ENCODE data around the gene LENG8. TPM values are rescaled to one million over a fixed set of nuclear protein-coding genes. Genes with fewer than 3 reads are reported as not detected.

LENG8 gene
- total RNA-seq, 2 experiments from 2014 or later = 156 to 221 TPM

- ATAC-seq = no peak
- no peaks in the 10 kb centered on the region for H3K36me3 Mint-ChIP-seq (ENCODE audit: low read depth)
- H3K4me3 Mint-ChIP-seq = no peak overlapping the region
- ChIA-PET CTCF (interaction anchor here (0.5 to 1.5 kb wide), 8 partner anchors 9 to 259 kb away, joined by 3 to 5 read pairs (median 3); no protein-coding TSS in a partner anchor), POLR2A (no interaction called here)
- intact Hi-C loops (cut with DNase I, micrococcal nuclease) = no loop called here
- peaks cover 3% of the 10 kb centered on the region for H3K9me3 Mint-ChIP-seq (ENCODE audit: low read depth)
- DNase-seq = no peak
- H3K27me3 Mint-ChIP-seq = peaks cover 45% of the 10 kb centered on the region
- H3K27ac Mint-ChIP-seq = no peak overlapping the region
- peaks cover 15% of the 10 kb centered on the region for H3K4me1 Mint-ChIP-seq
Measured at GRCh38 chr19:54415901-54416673, 32.9 kb upstream of the LENG8 start.

DNA sequence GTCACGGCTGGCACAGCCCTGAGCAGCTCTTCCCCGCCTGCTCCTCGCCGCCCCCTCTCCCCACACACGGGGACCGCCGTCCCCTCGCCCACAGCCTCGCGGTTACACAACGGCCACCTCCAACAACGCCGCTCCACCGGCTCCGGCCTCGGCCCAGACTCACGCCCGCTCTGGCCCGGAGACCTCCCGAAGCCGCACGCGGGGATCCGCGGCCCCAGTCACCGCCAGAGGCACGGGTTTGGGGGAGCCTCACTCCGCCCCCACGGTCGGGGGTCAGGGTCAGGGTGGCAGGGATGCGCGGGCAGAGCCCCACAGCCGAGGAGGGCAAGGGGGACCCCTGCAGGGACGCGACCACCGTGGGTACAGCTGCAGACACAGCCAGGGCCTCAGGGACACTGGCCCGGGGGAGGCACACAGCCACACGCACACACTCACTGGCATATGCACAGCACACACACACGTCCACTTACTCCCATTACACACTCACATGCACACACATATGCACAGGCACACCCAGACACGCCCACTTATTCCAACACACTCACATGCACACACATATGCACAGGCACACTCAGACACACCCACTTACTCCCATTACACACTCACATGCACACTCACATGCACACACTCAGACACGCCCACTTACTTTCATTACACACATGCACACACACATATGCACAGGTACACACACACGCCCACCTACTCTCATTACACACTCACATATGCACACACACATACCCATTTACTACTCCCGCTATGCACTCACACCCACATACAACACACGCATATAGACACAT is 32.1 kb upstream of the LENG8 start:
- Mint-ChIP-seq H3K27me3 (peaks cover 44% of the 10 kb centered on the region), H3K36me3 (ENCODE audit: low read depth) (no peaks in the 10 kb centered on the region), H3K4me1 (peaks cover 15% of the 10 kb centered on the region), H3K27ac (no peak overlapping the region), H3K9me3 (ENCODE audit: low read depth) (peaks cover 3% of the 10 kb centered on the region), H3K4me3 (no peak overlapping the region)
- intact Hi-C loops (cut with DNase I, micrococcal nuclease) = no loop called here
- ATAC-seq (no peak), DNase-seq (no peak)
- ChIA-PET CTCF (interaction anchor here (0.5 to 1.2 kb wide), 5 partner anchors 10 to 258 kb away, joined by 3 to 5 read pairs (median 3); no protein-coding TSS in a partner anchor), POLR2A (no interaction called here)

- peak; percentile 55 for DNase-seq
- ChIA-PET CTCF (no interaction called here), POLR2A (no interaction called here)
- Mint-ChIP-seq H3K36me3 (ENCODE audit: low read depth) (no peaks in the 10 kb centered on the region), H3K4me1 (peaks cover 15% of the 10 kb centered on the region), H3K27ac (peak overlapping the region; percentile 44), H3K27me3 (peaks cover 46% of the 10 kb centered on the region), H3K4me3 (no peak overlapping the region), H3K9me3 (ENCODE audit: low read depth) (peaks cover 3% of the 10 kb centered on the region)
- intact Hi-C loops (cut with DNase I, micrococcal nuclease) = no loop called here
- peak; percentile 69 for ATAC-seq
Measured at GRCh38 chr19:54418030-54418929, 30.7 kb upstream of the LENG8 start.

DNA sequence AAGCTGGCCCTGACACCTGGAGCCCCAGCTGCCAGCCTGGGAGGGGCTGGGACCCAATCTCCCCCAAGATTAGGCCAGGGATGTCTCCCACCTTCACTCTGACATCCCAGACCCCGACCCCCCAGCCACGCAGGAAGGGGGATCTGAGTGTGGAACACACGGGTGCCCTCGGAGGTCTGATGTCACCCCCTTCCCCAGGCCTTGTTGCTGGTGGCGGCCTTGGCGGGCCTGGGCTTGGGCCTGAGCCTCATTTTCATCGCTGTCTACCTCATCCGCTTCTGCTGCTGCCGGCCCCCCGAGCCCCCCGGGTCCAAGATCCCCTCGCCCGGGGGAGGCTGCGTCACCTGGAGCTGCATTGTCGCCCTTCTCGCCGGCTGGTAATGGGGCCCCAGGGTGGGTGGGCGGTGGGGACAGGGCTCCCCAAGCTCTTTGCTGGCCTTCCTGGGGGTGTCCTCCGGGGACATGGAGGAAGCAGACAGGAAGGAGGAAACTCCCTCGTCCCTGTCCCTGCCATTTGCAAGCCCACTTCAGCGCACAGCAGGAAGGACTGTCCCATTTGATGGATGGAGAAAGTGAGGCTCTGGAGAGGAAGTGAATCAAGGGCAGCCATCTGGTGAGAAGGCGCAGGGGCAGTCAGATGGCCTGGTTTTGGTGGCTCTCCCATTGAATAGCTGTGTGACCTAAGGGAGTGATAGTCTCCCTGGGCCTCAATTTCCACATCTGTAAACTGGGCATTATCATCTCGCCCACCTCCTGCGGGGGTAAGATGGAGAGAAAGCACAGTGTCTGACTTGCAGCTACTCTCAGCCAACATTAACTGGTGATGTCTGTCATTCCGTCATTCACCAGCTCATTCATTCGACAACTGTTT is 29.8 kb upstream of the LENG8 start:
- ChIA-PET POLR2A (no interaction called here), CTCF (interaction anchor here (0.7 to 1.1 kb wide), 2 partner anchors 28 to 324 kb away, joined by 3 read pairs; no protein-coding TSS in a partner anchor)
- intact Hi-C loops (cut with DNase I, micrococcal nuclease) = no loop called here
- peaks cover under 1% of the 10 kb centered on the region for H3K9me3 Mint-ChIP-seq (ENCODE audit: low read depth)
- H3K36me3 Mint-ChIP-seq (ENCODE audit: low read depth) = no peaks in the 10 kb centered on the region
- H3K27me3 Mint-ChIP-seq = peaks cover 41% of the 10 kb centered on the region
- no peak overlapping the region for H3K27ac Mint-ChIP-seq
- no peak for ATAC-seq
- H3K4me1 Mint-ChIP-seq = peaks cover 15% of the 10 kb centered on the region
- DNase-seq = no peak
- no peak overlapping the region for H3K4me3 Mint-ChIP-seq

GRCh38 chr19:54420068-54420382 is 29.0 kb upstream of the LENG8 start:
- ChIA-PET CTCF (interaction anchor here (0.7 to 1.1 kb wide), 2 partner anchors 29 to 325 kb away, joined by 3 read pairs; no protein-coding TSS in a partner anchor), POLR2A (no interaction called here)
- ATAC-seq (no peak), DNase-seq (no peak)
- H3K4me1 Mint-ChIP-seq = peaks cover 15% of the 10 kb centered on the region
- no peaks in the 10 kb centered on the region for H3K36me3 Mint-ChIP-seq (ENCODE audit: low read depth)
- peaks cover 41% of the 10 kb centered on the region for H3K27me3 Mint-ChIP-seq
- H3K9me3 Mint-ChIP-seq (ENCODE audit: low read depth) = no peaks in the 10 kb centered on the region
- no peak overlapping the region for H3K27ac Mint-ChIP-seq
- no peak overlapping the region for H3K4me3 Mint-ChIP-seq
- intact Hi-C loops (cut with DNase I, micrococcal nuclease) = no loop called here

DNA sequence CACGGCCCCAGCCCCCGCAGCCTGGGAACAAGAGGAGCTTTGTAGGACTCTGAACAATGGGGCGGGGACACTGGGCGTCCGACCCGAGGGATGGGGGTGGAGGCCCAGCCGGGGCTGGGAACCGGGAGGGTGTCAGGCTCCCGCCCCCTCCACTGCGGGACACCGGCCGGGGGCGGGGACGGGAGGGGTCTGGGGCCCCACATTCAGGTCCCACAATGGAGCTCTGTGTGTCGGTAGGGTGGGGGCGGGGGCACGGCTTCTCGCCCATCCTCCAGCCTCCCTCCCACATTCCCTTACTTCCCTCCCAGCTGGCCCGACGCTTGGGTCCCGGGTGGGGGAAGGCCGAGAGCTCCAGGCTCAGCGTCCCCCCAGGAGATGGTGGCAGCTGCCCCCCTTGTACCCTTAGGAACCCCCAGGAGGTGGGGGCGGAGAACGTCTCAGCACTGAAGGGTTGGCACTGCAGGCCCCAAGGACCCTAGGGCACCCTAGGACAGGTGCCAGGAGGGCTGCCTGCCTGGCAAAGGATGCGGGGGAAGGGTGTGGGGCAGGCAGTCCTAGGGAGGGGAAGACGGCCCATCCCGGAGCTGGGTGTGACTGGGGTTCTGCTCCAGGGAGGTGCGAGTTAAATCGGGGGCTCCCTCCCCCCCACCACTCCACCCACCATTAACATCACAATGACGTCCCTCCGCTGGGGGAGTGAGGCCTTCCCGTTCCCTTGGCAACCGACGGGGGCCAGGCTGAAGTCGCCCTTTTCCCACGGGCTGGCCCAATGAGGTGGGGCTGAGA is 28.4 kb upstream of the LENG8 start:
- H3K4me3 Mint-ChIP-seq = no peak overlapping the region
- ChIA-PET POLR2A (no interaction called here), CTCF (interaction anchor here (0.6 to 1.1 kb wide), 3 partner anchors 10 to 660 kb away, joined by 3 read pairs; no protein-coding TSS in a partner anchor)
- no peaks in the 10 kb centered on the region for H3K9me3 Mint-ChIP-seq (ENCODE audit: low read depth)
- ATAC-seq (no peak), DNase-seq (no peak)
- H3K36me3 Mint-ChIP-seq (ENCODE audit: low read depth) = no peaks in the 10 kb centered on the region
- H3K27ac Mint-ChIP-seq = no peak overlapping the region
- peaks cover 15% of the 10 kb centered on the region for H3K4me1 Mint-ChIP-seq
- peaks cover 41% of the 10 kb centered on the region for H3K27me3 Mint-ChIP-seq
- intact Hi-C loops (cut with DNase I, micrococcal nuclease) = no loop called here

- DNase-seq (no peak), ATAC-seq (no peak)
- H3K4me1 Mint-ChIP-seq = peaks cover 15% of the 10 kb centered on the region
- no peaks in the 10 kb centered on the region for H3K36me3 Mint-ChIP-seq (ENCODE audit: low read depth)
- H3K9me3 Mint-ChIP-seq (ENCODE audit: low read depth) = no peaks in the 10 kb centered on the region
- no peak overlapping the region for H3K4me3 Mint-ChIP-seq
- intact Hi-C loops (cut with DNase I, micrococcal nuclease) = no loop called here
- POLR2A ChIA-PET = no interaction called here
- CTCF ChIA-PET = interaction anchor here (0.6 to 1.0 kb wide), 3 partner anchors 10 to 659 kb away, joined by 3 read pairs; no protein-coding TSS in a partner anchor
- no peak overlapping the region for H3K27ac Mint-ChIP-seq
- peaks cover 40% of the 10 kb centered on the region for H3K27me3 Mint-ChIP-seq
Measured at GRCh38 chr19:54421169-54421516, 27.9 kb upstream of the LENG8 start.

GRCh38 chr19:54421521-54421920 is 27.5 kb upstream of the LENG8 start:
- ChIA-PET CTCF (interaction anchor here (0.6 to 1.0 kb wide), 3 partner anchors 9 to 1356 kb away, joined by 3 read pairs; no protein-coding TSS in a partner anchor), POLR2A (no interaction called here)
- Mint-ChIP-seq H3K27me3 (peaks cover 41% of the 10 kb centered on the region), H3K9me3 (ENCODE audit: low read depth) (no peaks in the 10 kb centered on the region), H3K27ac (no peak overlapping the region), H3K4me3 (no peak overlapping the region), H3K4me1 (peaks cover 15% of the 10 kb centered on the region), H3K36me3 (ENCODE audit: low read depth) (no peaks in the 10 kb centered on the region)
- DNase-seq (no peak), ATAC-seq (no peak)
- intact Hi-C loops (cut with DNase I, micrococcal nuclease) = no loop called here

- ChIA-PET POLR2A (no interaction called here), CTCF (interaction anchor here (0.6 to 1.0 kb wide), 2 partner anchors 67 to 1356 kb away, joined by 3 read pairs; no protein-coding TSS in a partner anchor)
- DNase-seq (no peak), ATAC-seq (no peak)
- peaks cover 13% of the 10 kb centered on the region for H3K4me1 Mint-ChIP-seq
- no peak overlapping the region for H3K27ac Mint-ChIP-seq
- no peak overlapping the region for H3K4me3 Mint-ChIP-seq
- no peaks in the 10 kb centered on the region for H3K36me3 Mint-ChIP-seq (ENCODE audit: low read depth)
- intact Hi-C loops (cut with DNase I, micrococcal nuclease) = no loop called here
- H3K27me3 Mint-ChIP-seq = peaks cover 41% of the 10 kb centered on the region
- no peaks in the 10 kb centered on the region for H3K9me3 Mint-ChIP-seq (ENCODE audit: low read depth)
Measured at GRCh38 chr19:54422136-54422535, 26.9 kb upstream of the LENG8 start.

GRCh38 chr19:54424201-54424600 is 24.8 kb upstream of the LENG8 start:
- no peaks in the 10 kb centered on the region for H3K36me3 Mint-ChIP-seq (ENCODE audit: low read depth)
- intact Hi-C loops (cut with DNase I, micrococcal nuclease) = no loop called here
- POLR2A ChIA-PET = no interaction called here
- H3K27me3 Mint-ChIP-seq = peaks cover 36% of the 10 kb centered on the region
- ATAC-seq (no peak), DNase-seq (no peak)
- CTCF ChIA-PET = interaction anchor here (1.5 kb wide), 1 partner anchor 33 kb away, joined by 3 read pairs; no protein-coding TSS in a partner anchor
- H3K4me1 Mint-ChIP-seq = peaks cover under 1% of the 10 kb centered on the region
- no peak overlapping the region for H3K4me3 Mint-ChIP-seq
- no peak overlapping the region for H3K27ac Mint-ChIP-seq
- H3K9me3 Mint-ChIP-seq (ENCODE audit: low read depth) = no peaks in the 10 kb centered on the region
